Glutamatergic neuron (in vitro differentiated cells): ENCODE measurements around the gene GPR21. TPM values are rescaled to one million over a fixed set of nuclear protein-coding genes. Genes with fewer than 3 reads are reported as not detected.

Experiments used
- DNase-seq: peaks from one replicate; pipeline ENCODE4 v3.0.0; 2022
- H3K27ac Mint-ChIP-seq: one replicate; pipeline ENCODE4 v1.8.0; 2020; ENCODE audit warnings: mild to moderate bottlenecking, mixed read lengths, inconsistent platforms; ENCODE audit not compliant: unreplicated experiment
- H3K27me3 Mint-ChIP-seq: one replicate; pipeline ENCODE4 v1.8.0; 2020; ENCODE audit warnings: mild to moderate bottlenecking, moderate library complexity, mixed read lengths, inconsistent platforms; ENCODE audit not compliant: unreplicated experiment
- H3K36me3 Mint-ChIP-seq: one replicate; pipeline ENCODE4 v1.8.0; 2020; ENCODE audit warnings: mild to moderate bottlenecking, mixed read lengths, inconsistent platforms; ENCODE audit not compliant: unreplicated experiment
- H3K4me1 Mint-ChIP-seq: one replicate; pipeline ENCODE4 v1.8.0; 2020; ENCODE audit warnings: mild to moderate bottlenecking, low read depth, mixed read lengths, inconsistent platforms; ENCODE audit not compliant: unreplicated experiment
- H3K4me3 Mint-ChIP-seq: one replicate; pipeline ENCODE4 v1.8.0; 2020; ENCODE audit warnings: mild to moderate bottlenecking, mixed read lengths, inconsistent platforms; ENCODE audit not compliant: unreplicated experiment
- H3K9me3 Mint-ChIP-seq: one replicate; pipeline ENCODE4 v1.8.0; 2020; ENCODE audit warnings: mild to moderate bottlenecking, moderate library complexity, mixed read lengths, inconsistent platforms; ENCODE audit not compliant: unreplicated experiment
- total RNA-seq: library from RNA; stranded (reverse); fragmentation: NEBNext Ultra II Directional; extraction: Animal tissue kit (Norgen Biotek cat#: 25700); gene quantifications from one replicate; pipeline ENCODE4 v1.2.1, GENCODE V29; 2021; ENCODE audit not compliant: unreplicated experiment
- TF ChIP-seq, protein P1 (sequence below): fragments of 200-600 bp; sonication (generic); IDR thresholded peaks from one replicate; pipeline ENCODE4 v1.5.0; 2021; ENCODE audit not compliant: partially characterized antibody, unreplicated experiment

GPR21 gene
- total RNA-seq, 1 donor from 2014 or later, result 3.8 TPM

DNA sequence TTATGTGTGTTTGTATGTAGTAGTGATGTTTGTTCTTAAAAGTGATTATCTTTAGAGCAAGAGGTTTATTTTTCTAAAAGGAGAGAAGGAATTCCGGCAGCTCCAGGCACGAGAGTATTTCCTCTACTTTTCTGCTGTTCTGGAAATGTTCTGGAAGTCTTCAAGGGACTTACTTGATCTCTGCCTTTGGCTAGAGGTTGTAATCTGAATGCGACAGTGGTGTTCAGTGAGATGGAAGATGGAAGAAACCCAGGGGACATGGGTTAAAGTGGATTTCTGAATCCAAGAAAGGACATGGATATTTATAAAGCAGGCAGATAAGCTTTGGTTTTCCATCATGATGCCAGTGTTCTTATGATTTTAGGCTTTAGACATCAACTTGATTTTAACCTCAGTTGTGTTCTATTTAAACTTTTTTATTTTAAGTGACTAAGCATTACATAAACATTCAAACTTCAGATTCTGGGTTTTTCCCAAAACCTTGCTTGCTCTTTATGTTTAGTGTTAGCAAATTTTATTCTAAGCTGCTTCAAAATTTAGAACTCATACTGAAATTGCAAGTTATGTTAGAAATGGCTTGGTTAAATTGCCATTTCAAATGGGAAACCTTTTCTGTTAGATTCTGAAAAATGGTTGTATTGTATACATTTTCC is 3.6 kb downstream of the GPR21 start:
- Mint-ChIP-seq H3K4me1 (peaks cover 54% of the 10 kb centered on the region), H3K36me3 (no peaks in the 10 kb centered on the region), H3K27ac (peak overlapping the region; percentile 24), H3K27me3 (peaks cover 3% of the 10 kb centered on the region), H3K9me3 (peaks cover 1% of the 10 kb centered on the region), H3K4me3 (peak overlapping the region; percentile 47)
- TF ChIP-seq, protein P1, sequence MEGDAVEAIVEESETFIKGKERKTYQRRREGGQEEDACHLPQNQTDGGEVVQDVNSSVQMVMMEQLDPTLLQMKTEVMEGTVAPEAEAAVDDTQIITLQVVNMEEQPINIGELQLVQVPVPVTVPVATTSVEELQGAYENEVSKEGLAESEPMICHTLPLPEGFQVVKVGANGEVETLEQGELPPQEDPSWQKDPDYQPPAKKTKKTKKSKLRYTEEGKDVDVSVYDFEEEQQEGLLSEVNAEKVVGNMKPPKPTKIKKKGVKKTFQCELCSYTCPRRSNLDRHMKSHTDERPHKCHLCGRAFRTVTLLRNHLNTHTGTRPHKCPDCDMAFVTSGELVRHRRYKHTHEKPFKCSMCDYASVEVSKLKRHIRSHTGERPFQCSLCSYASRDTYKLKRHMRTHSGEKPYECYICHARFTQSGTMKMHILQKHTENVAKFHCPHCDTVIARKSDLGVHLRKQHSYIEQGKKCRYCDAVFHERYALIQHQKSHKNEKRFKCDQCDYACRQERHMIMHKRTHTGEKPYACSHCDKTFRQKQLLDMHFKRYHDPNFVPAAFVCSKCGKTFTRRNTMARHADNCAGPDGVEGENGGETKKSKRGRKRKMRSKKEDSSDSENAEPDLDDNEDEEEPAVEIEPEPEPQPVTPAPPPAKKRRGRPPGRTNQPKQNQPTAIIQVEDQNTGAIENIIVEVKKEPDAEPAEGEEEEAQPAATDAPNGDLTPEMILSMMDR, result no peak
- DNase-seq, result no peak

DNA sequence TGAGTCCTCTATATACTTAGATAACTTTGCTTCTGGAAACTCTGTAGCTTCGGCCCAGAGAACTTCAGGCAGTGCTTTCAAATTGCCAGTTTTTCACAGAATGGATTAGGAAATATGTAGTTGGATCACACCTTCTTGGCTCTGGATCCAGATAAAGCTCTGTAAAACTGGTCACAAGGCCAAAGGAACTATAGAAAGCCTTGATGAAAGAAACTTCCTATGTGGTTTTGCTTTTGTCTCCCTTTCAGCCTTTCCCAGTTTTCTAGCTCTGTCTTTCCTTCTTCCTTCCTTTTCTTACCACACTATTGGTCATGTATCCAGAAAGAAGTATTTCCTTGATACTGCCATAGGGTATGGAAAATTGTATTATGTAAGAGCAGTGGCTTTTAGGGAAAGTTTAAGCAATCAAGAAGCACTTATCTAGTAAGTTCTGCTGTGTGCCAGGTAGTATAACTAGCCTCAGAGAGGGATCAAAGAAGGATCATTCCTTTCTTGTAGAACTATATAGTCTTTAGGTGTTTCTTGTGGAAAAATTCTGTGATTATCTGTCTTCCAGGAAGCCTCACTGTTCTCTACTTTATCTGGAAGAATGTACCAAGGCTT is 6.3 kb downstream of the GPR21 start:
- Mint-ChIP-seq H3K27me3 (peaks cover 3% of the 10 kb centered on the region), H3K36me3 (peaks cover 8% of the 10 kb centered on the region), H3K27ac (no peak overlapping the region), H3K4me3 (no peak overlapping the region), H3K9me3 (peaks cover 1% of the 10 kb centered on the region), H3K4me1 (peaks cover 34% of the 10 kb centered on the region)
- TF ChIP-seq, protein P1, result no peak
- no peak for DNase-seq

GRCh38 chr9:123040801-123041200 is 7.3 kb downstream of the GPR21 start:
- H3K9me3 Mint-ChIP-seq, result peaks cover 1% of the 10 kb centered on the region
- H3K27ac Mint-ChIP-seq, result no peak overlapping the region
- H3K4me1 Mint-ChIP-seq, result peaks cover 23% of the 10 kb centered on the region
- no peak overlapping the region for H3K4me3 Mint-ChIP-seq
- TF ChIP-seq, protein P1, result no peak
- peaks cover 8% of the 10 kb centered on the region for H3K36me3 Mint-ChIP-seq
- DNase-seq, result no peak
- peaks cover 2% of the 10 kb centered on the region for H3K27me3 Mint-ChIP-seq

- Mint-ChIP-seq H3K9me3 (peaks cover 1% of the 10 kb centered on the region), H3K36me3 (peaks cover 8% of the 10 kb centered on the region), H3K4me1 (peaks cover 23% of the 10 kb centered on the region), H3K4me3 (no peak overlapping the region), H3K27me3 (peaks cover 2% of the 10 kb centered on the region), H3K27ac (peak overlapping the region; percentile 36)
- no peak for DNase-seq
- TF ChIP-seq, protein P1, result no peak
These were observed 8.0 kb downstream of the GPR21 start for GRCh38 chr9:123041489-123041888.
